Brain microvascular endothelial cell (primary cell): ENCODE measurements around the gene EXOC6.
"Not testable (repeated sequence)": the region's sequence is repeated elsewhere in the genome, so short reads cannot be mapped to it uniquely, and the experiment has no call there.

Experiments
- DNase-seq: peaks from one replicate; pipeline ENCODE4 v3.0.0-alpha.2; 2020
- H3K27ac ChIP-seq: fragments of 250-450 bp; sonication (Bioruptor Pico); 2 replicates; pipeline ENCODE4 v1.5.1; 2020; ENCODE audit warnings: mild to moderate bottlenecking, moderate library complexity
- H3K27me3 ChIP-seq: fragments of 250-450 bp; sonication (Bioruptor Pico); replicated peaks from 2 replicates; pipeline ENCODE4 v1.5.1; 2020; ENCODE audit warnings: mild to moderate bottlenecking
- H3K36me3 ChIP-seq: fragments of 250-450 bp; sonication (Bioruptor Pico); replicated peaks from 2 replicates; pipeline ENCODE4 v1.5.1; 2020; ENCODE audit warnings: mild to moderate bottlenecking
- H3K4me3 ChIP-seq: 2 replicates; pipeline ENCODE4 v1.5.1; 2011; ENCODE audit warnings: low read depth, mild to moderate bottlenecking, control low read depth, low read length, moderate library complexity
- in situ Hi-C: cut with HindIII; loops from 2 replicates; pipeline ENCODE4 v1.10.0; 2017; ENCODE audit warnings: low sequenced_read_pairs, low pct_ligation_motif_present
- TF ChIP-seq, protein P1 (sequence below): IDR thresholded peaks from 2 replicates; pipeline ENCODE4 v1.5.1; 2011; ENCODE audit warnings: low read depth, mild to moderate bottlenecking, moderate library complexity, low read length, control low read depth, inconsistent platforms; ENCODE audit errors: missing control alignments

The EXOC6 gene

DNA sequence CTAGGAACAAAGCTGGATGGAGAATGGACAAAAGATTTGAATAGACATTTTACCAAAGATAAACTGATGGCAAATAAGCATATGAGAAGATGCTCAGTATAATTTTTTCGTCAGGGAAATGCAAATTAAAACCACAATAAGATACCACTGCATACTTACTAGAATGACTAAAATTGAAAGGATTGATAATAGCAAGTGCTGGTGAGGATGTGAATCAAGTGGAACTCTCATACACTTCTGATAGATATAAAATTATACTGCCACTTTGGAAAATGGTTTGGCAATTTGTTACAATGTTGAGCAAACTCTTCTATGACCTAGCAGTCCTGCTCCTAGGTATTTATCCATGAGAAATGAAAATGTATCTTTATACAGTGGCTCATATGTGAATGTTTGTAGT, 83.3 kb downstream of the EXOC6 start:
- no peaks in the 10 kb centered on the region for H3K27me3 ChIP-seq
- no peak overlapping the region for H3K4me3 ChIP-seq
- TF ChIP-seq, protein P1, sequence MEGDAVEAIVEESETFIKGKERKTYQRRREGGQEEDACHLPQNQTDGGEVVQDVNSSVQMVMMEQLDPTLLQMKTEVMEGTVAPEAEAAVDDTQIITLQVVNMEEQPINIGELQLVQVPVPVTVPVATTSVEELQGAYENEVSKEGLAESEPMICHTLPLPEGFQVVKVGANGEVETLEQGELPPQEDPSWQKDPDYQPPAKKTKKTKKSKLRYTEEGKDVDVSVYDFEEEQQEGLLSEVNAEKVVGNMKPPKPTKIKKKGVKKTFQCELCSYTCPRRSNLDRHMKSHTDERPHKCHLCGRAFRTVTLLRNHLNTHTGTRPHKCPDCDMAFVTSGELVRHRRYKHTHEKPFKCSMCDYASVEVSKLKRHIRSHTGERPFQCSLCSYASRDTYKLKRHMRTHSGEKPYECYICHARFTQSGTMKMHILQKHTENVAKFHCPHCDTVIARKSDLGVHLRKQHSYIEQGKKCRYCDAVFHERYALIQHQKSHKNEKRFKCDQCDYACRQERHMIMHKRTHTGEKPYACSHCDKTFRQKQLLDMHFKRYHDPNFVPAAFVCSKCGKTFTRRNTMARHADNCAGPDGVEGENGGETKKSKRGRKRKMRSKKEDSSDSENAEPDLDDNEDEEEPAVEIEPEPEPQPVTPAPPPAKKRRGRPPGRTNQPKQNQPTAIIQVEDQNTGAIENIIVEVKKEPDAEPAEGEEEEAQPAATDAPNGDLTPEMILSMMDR = no peak
- no peak overlapping the region for H3K27ac ChIP-seq
- in situ Hi-C loops = no loop called here
- no peak for DNase-seq
- H3K36me3 ChIP-seq = no peaks in the 10 kb centered on the region

DNA sequence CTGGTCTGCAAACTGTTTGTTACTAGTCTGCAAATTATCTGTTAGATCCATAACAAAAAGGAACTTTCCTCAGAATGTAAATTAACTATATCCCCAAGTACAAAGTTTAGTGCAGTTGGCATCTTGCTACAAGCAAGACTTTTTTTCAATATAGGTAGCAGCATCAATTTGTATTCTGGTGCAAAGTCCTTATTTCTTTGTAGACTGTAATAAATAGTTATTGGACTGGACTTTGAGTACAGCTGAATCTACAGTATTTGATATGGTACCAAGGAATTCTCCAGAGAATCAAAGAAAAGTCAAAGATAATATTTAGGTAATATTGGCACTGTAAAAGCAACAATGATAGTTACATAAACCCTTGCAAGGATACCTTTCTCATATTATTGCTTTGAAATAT, 89.6 kb downstream of the EXOC6 start:
- no peak overlapping the region for H3K27ac ChIP-seq
- in situ Hi-C loops = no loop called here
- no peak overlapping the region for H3K4me3 ChIP-seq
- no peaks in the 10 kb centered on the region for H3K27me3 ChIP-seq
- TF ChIP-seq, protein P1 = no peak
- H3K36me3 ChIP-seq = no peaks in the 10 kb centered on the region
- no peak for DNase-seq

DNA sequence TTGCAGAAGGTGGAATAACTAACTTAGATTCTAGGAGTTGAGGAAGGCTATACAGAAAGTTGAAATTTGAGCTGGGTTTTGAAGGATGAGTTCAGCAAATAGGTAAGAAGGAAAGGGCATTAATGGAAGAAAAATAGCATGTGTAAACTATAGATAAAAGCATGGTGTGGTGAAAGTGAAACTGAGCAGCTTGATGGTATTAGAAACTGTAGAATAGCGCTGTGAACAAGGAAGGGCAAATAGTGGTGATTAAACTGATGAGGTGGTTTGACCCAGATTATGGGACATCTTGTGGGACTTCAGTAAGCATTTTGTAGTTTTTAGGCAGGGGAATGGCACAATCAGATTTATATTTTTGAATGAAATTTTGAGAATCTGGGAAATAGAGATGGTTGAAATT, 90.5 kb downstream of the EXOC6 start:
- Histone ChIP-seq H3K4me3 (no peak overlapping the region), H3K36me3 (no peaks in the 10 kb centered on the region), H3K27me3 (no peaks in the 10 kb centered on the region), H3K27ac (no peak overlapping the region)
- TF ChIP-seq, protein P1 = no peak
- in situ Hi-C loops = no loop called here
- no peak for DNase-seq

DNA sequence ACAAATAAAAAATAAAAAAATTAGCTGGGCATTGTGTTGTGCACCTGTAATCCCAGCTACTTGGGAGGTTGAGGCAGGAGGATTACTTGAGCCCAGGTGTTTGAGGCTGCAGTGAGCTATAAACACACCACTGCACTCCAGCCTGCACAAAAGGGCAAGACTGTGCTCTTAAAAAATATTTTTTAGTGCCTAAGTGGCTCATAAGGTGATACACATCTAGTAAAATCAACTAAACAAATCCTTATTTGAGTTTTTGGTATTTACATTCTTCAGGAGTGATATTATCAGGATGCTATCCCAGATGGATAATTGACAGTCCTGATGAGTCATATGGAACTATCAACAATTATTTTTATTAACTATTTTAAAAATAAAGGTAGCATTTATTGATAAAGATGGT, 93.9 kb downstream of the EXOC6 start:
- TF ChIP-seq, protein P1 = no peak
- no peaks in the 10 kb centered on the region for H3K27me3 ChIP-seq
- in situ Hi-C loops = no loop called here
- no peaks in the 10 kb centered on the region for H3K36me3 ChIP-seq
- no peak overlapping the region for H3K4me3 ChIP-seq
- no peak for DNase-seq
- H3K27ac ChIP-seq = no peak overlapping the region

DNA sequence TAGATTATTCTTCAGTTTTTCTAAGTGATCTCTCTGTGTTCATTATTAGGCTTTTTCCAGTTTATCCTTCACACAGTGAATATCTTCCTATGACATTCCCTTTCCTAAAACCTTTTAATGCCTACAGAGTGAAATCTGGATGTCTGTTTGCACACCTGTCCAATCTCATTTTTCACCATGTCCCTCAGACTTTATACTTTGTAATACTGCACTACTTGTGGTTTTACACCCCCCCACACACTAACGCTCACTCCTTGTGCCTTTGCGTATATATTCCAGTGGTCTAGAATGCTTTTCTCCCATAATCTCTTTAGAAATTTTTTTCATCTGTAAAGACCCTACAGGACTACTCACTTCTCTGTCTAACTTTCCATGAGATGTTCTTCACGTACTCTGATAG, 98.2 kb downstream of the EXOC6 start:
- Histone ChIP-seq H3K27ac (no peak overlapping the region), H3K36me3 (no peaks in the 10 kb centered on the region), H3K4me3 (no peak overlapping the region), H3K27me3 (no peaks in the 10 kb centered on the region)
- in situ Hi-C loops = no loop called here
- TF ChIP-seq, protein P1 = no peak
- DNase-seq = no peak

DNA sequence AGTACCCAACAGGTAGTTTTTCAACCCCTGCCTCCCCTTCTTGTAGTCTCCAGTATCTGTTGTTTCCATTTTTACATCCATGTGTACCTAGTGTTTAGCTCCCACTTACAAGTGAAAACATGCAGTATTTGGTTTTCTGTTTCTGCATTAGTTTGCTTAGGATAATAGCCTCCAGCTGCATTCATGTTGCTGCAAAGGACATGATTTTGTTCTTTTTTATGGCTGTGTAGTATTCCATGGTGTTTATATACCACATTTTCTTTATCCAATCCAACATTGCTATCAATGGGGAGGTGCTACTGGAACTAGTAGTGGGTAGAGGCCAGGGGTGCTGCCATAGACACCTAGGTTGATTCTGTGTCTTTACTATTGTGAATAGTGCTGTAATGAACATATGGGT, 104.3 kb downstream of the EXOC6 start:
- H3K4me3 ChIP-seq, DNase-seq, H3K36me3 ChIP-seq, H3K27me3 ChIP-seq, in situ Hi-C loops, H3K27ac ChIP-seq: not testable (repeated sequence)
